Mesothelial cell of epicardium (in vitro differentiated cells): ENCODE measurements around the gene NR1H2. TPM values are rescaled to one million over a fixed set of nuclear protein-coding genes. Genes with fewer than 3 reads are reported as not detected.
"Not testable (repeated sequence)": the region's sequence is repeated elsewhere in the genome, so short reads cannot be mapped to it uniquely, and the experiment has no call there.

Experiments used
- DNase-seq, 2 experiments: peaks; one replicate each; pipeline ENCODE4 v3.0.0; 2021; ENCODE audit warnings: low spot score in 2 of 2; ENCODE audit not compliant: unreplicated experiment in 2 of 2
- H3K27ac Mint-ChIP-seq: 2 replicates; pipeline ENCODE4 v1.8.0; 2021; ENCODE audit warnings: mixed read lengths
- H3K27me3 Mint-ChIP-seq: 2 replicates; pipeline ENCODE4 v1.8.0; 2021; ENCODE audit warnings: low read depth, mixed read lengths
- H3K36me3 Mint-ChIP-seq: 2 replicates; pipeline ENCODE4 v1.8.0; 2021; ENCODE audit warnings: mixed read lengths
- H3K4me1 Mint-ChIP-seq: 2 replicates; pipeline ENCODE4 v1.8.0; 2021; ENCODE audit warnings: mixed read lengths
- H3K4me3 Mint-ChIP-seq: 2 replicates; pipeline ENCODE4 v1.8.0; 2021; ENCODE audit warnings: mild to moderate bottlenecking, moderate library complexity, mixed read lengths
- H3K9me3 Mint-ChIP-seq: 2 replicates; pipeline ENCODE4 v1.8.0; 2021; ENCODE audit warnings: mixed read lengths
- CTCF ChIP-seq: fragments of 200-600 bp; sonication (generic); IDR thresholded peaks from one replicate; pipeline ENCODE4 v1.5.0; 2021; ENCODE audit warnings: antibody characterized with exemption; ENCODE audit not compliant: unreplicated experiment
- total RNA-seq: library from RNA; stranded (reverse); gene quantifications from 3 replicates; pipeline ENCODE4 v1.2.1, GENCODE V29; 2021

The NR1H2 gene
- total RNA-seq, 1 donor from 2014 or later, result 39.1 TPM

- DNase-seq, result no peak
- TF ChIP-seq CTCF, result no peak
- Mint-ChIP-seq H3K4me3 (peak overlapping the region; percentile 86), H3K36me3 (peaks cover 6% of the 10 kb centered on the region), H3K27me3 (no peaks in the 10 kb centered on the region), H3K9me3 (no peaks in the 10 kb centered on the region), H3K4me1 (peaks cover 22% of the 10 kb centered on the region), H3K27ac (peak overlapping the region; percentile 91)
Observed at GRCh38 chr19:50384685-50385535, 8.7 kb downstream of the NR1H2 start.

GRCh38 chr19:50387176-50387867, 11.1 kb downstream of the NR1H2 start:
- Mint-ChIP-seq H3K27me3 (no peaks in the 10 kb centered on the region), H3K36me3 (peaks cover 20% of the 10 kb centered on the region), H3K9me3 (no peaks in the 10 kb centered on the region), H3K4me1 (peaks cover 22% of the 10 kb centered on the region), H3K4me3 (no peak overlapping the region), H3K27ac (no peak overlapping the region)
- no peak for DNase-seq
- no peak for TF ChIP-seq CTCF

GRCh38 chr19:50387868-50388245, 11.6 kb downstream of the NR1H2 start:
- Mint-ChIP-seq H3K4me1 (peaks cover 22% of the 10 kb centered on the region), H3K36me3 (peaks cover 22% of the 10 kb centered on the region), H3K27me3 (no peaks in the 10 kb centered on the region), H3K27ac (no peak overlapping the region), H3K4me3 (no peak overlapping the region), H3K9me3 (no peaks in the 10 kb centered on the region)
- DNase-seq, result no peak
- no peak for TF ChIP-seq CTCF

- H3K4me3 Mint-ChIP-seq, H3K9me3 Mint-ChIP-seq, H3K27ac Mint-ChIP-seq, H3K4me1 Mint-ChIP-seq, DNase-seq, H3K27me3 Mint-ChIP-seq: not testable (repeated sequence)
- H3K36me3 Mint-ChIP-seq, result peaks cover 33% of the 10 kb centered on the region
Observed at GRCh38 chr19:50390295-50390694, 14.0 kb downstream of the NR1H2 start.

GRCh38 chr19:50390952-50391351, 14.7 kb downstream of the NR1H2 start:
- H3K27ac Mint-ChIP-seq, H3K9me3 Mint-ChIP-seq, H3K4me3 Mint-ChIP-seq, DNase-seq, H3K4me1 Mint-ChIP-seq, H3K27me3 Mint-ChIP-seq: not testable (repeated sequence)
- peaks cover 36% of the 10 kb centered on the region for H3K36me3 Mint-ChIP-seq

- TF ChIP-seq CTCF, result no peak
- no peak overlapping the region for H3K4me3 Mint-ChIP-seq
- no peaks in the 10 kb centered on the region for H3K4me1 Mint-ChIP-seq
- H3K27ac Mint-ChIP-seq, result no peak overlapping the region
- H3K9me3 Mint-ChIP-seq, result no peaks in the 10 kb centered on the region
- H3K27me3 Mint-ChIP-seq, result no peaks in the 10 kb centered on the region
- H3K36me3 Mint-ChIP-seq, result peaks cover 34% of the 10 kb centered on the region
- DNase-seq, result no peak
Observed at GRCh38 chr19:50392759-50393158, 16.5 kb downstream of the NR1H2 start.
